K562 (cell line): Measurements from ENCODE around the gene RPS27. TPM values are rescaled to one million over a fixed set of nuclear protein-coding genes. Genes with fewer than 3 reads are reported as not detected.

Experiments
- ARHGAP35 ChIP-seq: fragments of 450-650 bp; IDR thresholded peaks from 2 replicates; pipeline ENCODE4 v1.6.1; 2018; ENCODE audit not compliant: partially characterized antibody
- ARNT ChIP-seq, 2 experiments: fragments of 450-650 bp; IDR thresholded peaks; 2 replicates each; pipeline ENCODE4 v1.6.1; 2016; ENCODE audit warnings: mild to moderate bottlenecking in 1 of 2
- CREM ChIP-seq: IDR thresholded peaks from 2 replicates; pipeline ENCODE4 v1.6.1; 2014; ENCODE audit warnings: antibody characterized with exemption, low read depth
- KLF6 ChIP-seq: fragments of 250-450 bp; sonication (Bioruptor Pico); IDR thresholded peaks from 2 replicates; pipeline ENCODE4 v1.4.0; 2020; ENCODE audit warnings: mild to moderate bottlenecking, moderate library complexity, borderline replicate concordance
- NBN ChIP-seq: fragments of 450-650 bp; IDR thresholded peaks from 2 replicates; pipeline ENCODE4 v1.6.1; 2016; ENCODE audit warnings: low read depth, mild to moderate bottlenecking
- NELFE ChIP-seq: IDR thresholded peaks from 2 replicates; pipeline ENCODE4 v1.6.1; 2011; ENCODE audit warnings: mild to moderate bottlenecking; ENCODE audit not compliant: insufficient read depth, insufficient read length
- NR2C1 ChIP-seq, 2 experiments: fragments of 450-650 bp; IDR thresholded peaks; 2 replicates each; pipeline ENCODE4 v1.6.1; 2017; ENCODE audit warnings: mild to moderate bottlenecking in 2 of 2, antibody characterized with exemption in 1 of 2, inconsistent platforms in 1 of 2, missing compliant biosample characterization in 1 of 2, missing genetic modification characterization in 1 of 2
- NR3C1 ChIP-seq: sonication (generic); formaldehyde crosslinking; IDR thresholded peaks from 2 replicates; pipeline ENCODE4 v1.8.1; 2022; ENCODE audit warnings: missing genetic modification reagents
- PCBP2 ChIP-seq: fragments of 200-400 bp; formaldehyde crosslinking; IDR thresholded peaks from 2 replicates; pipeline ENCODE4 v1.6.1; 2018; ENCODE audit warnings: low read length, low read depth, mild to moderate bottlenecking, moderate library complexity; ENCODE audit not compliant: poor library complexity, severe bottlenecking
- REST ChIP-seq, 2 experiments: fragments of 450-650 bp; formaldehyde crosslinking in 1 of 2; IDR thresholded peaks; 2 replicates each; pipeline versions ENCODE4 v1.4.0 to v1.6.1; 2014 to 2020; ENCODE audit warnings: mild to moderate bottlenecking in 2 of 2, borderline replicate concordance in 1 of 2, low read depth in 1 of 2
- ZNF584 ChIP-seq: fragments of 200-800 bp; sonication (Bioruptor generic); IDR thresholded peaks from 2 replicates; pipeline ENCODE4 v1.6.1; 2016; ENCODE audit warnings: low read depth, mild to moderate bottlenecking, missing genetic modification characterization, missing compliant biosample characterization
- ZNF609 ChIP-seq: sonication (generic); formaldehyde crosslinking; IDR thresholded peaks from 2 replicates; pipeline ENCODE4 v1.8.1; 2023; ENCODE audit warnings: missing genetic modification reagents, mild to moderate bottlenecking, borderline replicate concordance
- ZNF699 ChIP-seq: fragments of 250-450 bp; sonication (Bioruptor Pico); IDR thresholded peaks from 2 replicates; pipeline ENCODE4 v1.8.0; 2021; ENCODE audit warnings: mild to moderate bottlenecking, moderate library complexity; ENCODE audit not compliant: insufficient replicate concordance
- ZNF79 ChIP-seq: fragments of 250-450 bp; sonication (Bioruptor Pico); IDR thresholded peaks from 2 replicates; pipeline ENCODE4 v1.4.0; 2020; ENCODE audit warnings: low read depth, mild to moderate bottlenecking, moderate library complexity
- polyA plus RNA-seq, 8 experiments: library from polyadenylated mRNA; depleted of rRNA in 4 of 8; stranded (reverse) in 5 of 8; unstranded in 3 of 8; fragments of >200 nt; fragmentation: Nextera tagmentation in 2 of 8; fragmentation: Illumina TruSeq in 1 of 8; extraction: Ambion mirVana in 2 of 8; extraction: Trizol in 1 of 8; gene quantifications; 2 replicates each; pipeline versions ENCODE4 v1.2.1 to v1.2.3, GENCODE V29; 2011 to 2014; ENCODE audit warnings: inconsistent platforms in 1 of 8, missing spikeins in 1 of 8
- total RNA-seq, 7 experiments: library from RNA; depleted of rRNA in 6 of 7; stranded (reverse); fragments of >200 nt in 6 of 7; fragmentation: Illumina TruSeq in 2 of 7; extraction: Trizol in 2 of 7; gene quantifications; 2 replicates each; pipeline versions ENCODE4 v1.2.1 to v1.2.3, GENCODE V29; 2011 to 2021; ENCODE audit warnings: low replicate concordance in 1 of 7

Gene RPS27
- total and polyA plus RNA-seq, 9 of the 15 experiments (the other 6 are each of a cell fraction or from before 2014, with no cell fraction given) = 2,091 to 9,377 (median 6,706) TPM

DNA sequence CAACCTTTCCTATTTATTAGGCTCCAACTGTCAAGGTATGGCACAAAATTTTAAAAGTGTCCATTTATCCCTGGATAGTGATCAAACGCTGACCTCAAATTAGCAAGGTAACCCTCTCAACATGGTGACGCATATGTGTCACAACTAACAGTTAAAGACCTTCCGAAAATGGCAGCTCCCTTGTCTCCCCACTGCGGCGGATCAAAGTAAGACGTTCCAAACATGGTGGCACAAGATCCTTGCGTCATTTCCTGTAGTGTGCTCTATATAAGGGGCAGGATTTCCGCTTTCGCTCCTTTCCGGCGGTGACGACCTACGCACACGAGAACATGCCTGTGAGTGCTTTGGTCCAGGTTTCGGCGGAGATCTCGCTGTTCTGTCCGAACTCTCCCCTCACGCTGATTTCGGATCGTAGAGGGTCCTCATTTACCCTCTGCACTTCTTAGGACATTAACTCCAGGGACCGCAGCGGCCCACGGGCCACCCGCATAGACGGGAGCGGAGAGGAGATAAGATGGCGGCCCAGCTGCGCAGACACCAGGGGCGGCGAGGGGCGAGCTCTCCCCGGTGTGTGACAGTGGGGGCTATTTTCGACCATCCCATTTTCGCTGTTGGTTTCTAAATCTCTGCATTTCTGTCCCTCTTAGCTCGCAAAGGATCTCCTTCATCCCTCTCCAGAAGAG lies at the start of gene RPS27 (continued):
- TF ChIP-seq NELFE (peak; percentile 97), NR2C1 (IDR thresholded peaks at IDR 0.05) (peak; percentile 85), NR2C1 (tag; IDR thresholded peaks at IDR 0.05) (peak; percentile 87), NBN (peak; percentile 64; the same call in 1 of the 2 replicates), ZNF609 (CRISPR knock-in tag) (no peak; the same call in 1 of the 2 replicates), ZNF79 (CRISPR knock-in tag) (no peak), PCBP2 (no peak), NR3C1 (CRISPR knock-in tag) (no peak), REST (IDR thresholded peaks at IDR 0.05; ENCODE audit: borderline replicate concordance) (no peak), REST (CRISPR knock-in tag; IDR thresholded peaks at IDR 0.05; ENCODE audit: low read depth) (no peak), ZNF584 (CRISPR knock-in tag) (peak; percentile 80; the same call in 1 of the 2 replicates), CREM (peak; percentile 98), ZNF699 (CRISPR knock-in tag) (no peak), ARNT (IDR thresholded peaks at IDR 0.05) (peak; percentile 67 to 76; a peak in 1 of 4 replicates), ARHGAP35 (no peak), KLF6 (CRISPR knock-in tag) (peak; percentile 44; the same call in 1 of the 2 replicates)
